Measurements from ENCODE around the gene PTPRR.

The PTPRR gene

DNA sequence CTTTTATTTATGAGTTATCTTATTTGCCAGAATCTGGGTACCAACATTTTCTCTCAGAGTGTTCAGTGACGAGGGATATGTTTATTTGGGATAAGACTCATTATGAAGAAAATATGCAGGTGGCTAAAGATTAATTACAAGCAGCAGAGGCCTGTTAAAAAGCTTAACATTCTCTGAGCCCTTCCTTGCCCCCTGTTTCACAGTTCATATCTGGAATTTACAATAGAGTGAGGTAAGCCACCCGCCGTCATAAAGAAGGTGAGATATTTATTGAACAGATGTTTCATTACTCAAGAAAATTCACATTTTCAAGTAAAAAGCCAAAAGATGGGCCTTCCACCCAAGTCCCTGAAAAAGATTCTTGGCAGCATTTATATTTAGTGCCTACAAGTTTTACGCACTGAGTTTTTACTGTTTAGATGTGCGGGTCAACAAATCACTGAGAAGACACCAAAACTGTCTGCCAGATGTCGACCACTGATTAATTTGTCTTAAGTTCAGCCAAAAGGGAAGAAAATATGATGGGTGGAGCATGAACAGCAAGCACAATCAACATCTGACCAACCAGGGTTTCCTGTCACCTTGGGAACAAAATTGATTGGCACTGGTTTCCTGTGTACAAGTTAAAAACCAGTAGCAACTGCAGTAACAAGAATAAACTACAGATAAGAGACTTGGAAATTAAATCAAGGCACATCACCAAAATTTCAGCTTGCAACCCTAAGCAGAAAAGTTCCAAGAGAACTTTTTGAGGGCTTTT lies 197.8 kb downstream of the PTPRR start:
- Histone ChIP-seq H4K5ac (ENCODE audit: low read length) (no peak overlapping the region), H3K27me3 (ENCODE audit: insufficient read depth, low read length, poor library complexity) (no peaks in the 10 kb centered on the region), H2AK5ac (ENCODE audit: low read length) (no peak overlapping the region), H3K27ac (ENCODE audit: low read depth, low read length) (no peak overlapping the region), H2BK120ac (ENCODE audit: low read depth, low read length) (no peak overlapping the region), H3K79me2 (ENCODE audit: control insufficient read depth, insufficient read depth, low read length) (no peaks in the 10 kb centered on the region), H3K36me3 (ENCODE audit: control insufficient read depth, insufficient read depth, low read length) (no peaks in the 10 kb centered on the region), H3K4ac (ENCODE audit: low read depth, low read length) (no peak overlapping the region), H3K4me2 (ENCODE audit: low read length) (no peak overlapping the region), H3K9ac (ENCODE audit: low read length) (no peak overlapping the region), H2BK15ac (replicated peaks; ENCODE audit: low read depth) (no peak overlapping the region), H2BK5ac (ENCODE audit: low read length) (no peak overlapping the region), H4K8ac (ENCODE audit: low read depth, low read length) (no peak overlapping the region), H3K56ac (ENCODE audit: low read length) (no peak overlapping the region), H3K23ac (ENCODE audit: low read length) (no peak overlapping the region), H3K4me1 (ENCODE audit: control insufficient read depth, low read depth, low read length) (no peaks in the 10 kb centered on the region), H3K79me1 (ENCODE audit: low read length) (no peaks in the 10 kb centered on the region), H3K18ac (ENCODE audit: low read length) (peak overlapping the region; percentile 60), H3K4me3 (ENCODE audit: low read length) (no peak overlapping the region)
- peak; percentile 37 for DNase-seq
- WGBS (ENCODE audit: extremely low coverage, insufficient coverage, low lambda C conversion rate), result no CpG with 5 or more reads among the region's 6 CpGs

DNA sequence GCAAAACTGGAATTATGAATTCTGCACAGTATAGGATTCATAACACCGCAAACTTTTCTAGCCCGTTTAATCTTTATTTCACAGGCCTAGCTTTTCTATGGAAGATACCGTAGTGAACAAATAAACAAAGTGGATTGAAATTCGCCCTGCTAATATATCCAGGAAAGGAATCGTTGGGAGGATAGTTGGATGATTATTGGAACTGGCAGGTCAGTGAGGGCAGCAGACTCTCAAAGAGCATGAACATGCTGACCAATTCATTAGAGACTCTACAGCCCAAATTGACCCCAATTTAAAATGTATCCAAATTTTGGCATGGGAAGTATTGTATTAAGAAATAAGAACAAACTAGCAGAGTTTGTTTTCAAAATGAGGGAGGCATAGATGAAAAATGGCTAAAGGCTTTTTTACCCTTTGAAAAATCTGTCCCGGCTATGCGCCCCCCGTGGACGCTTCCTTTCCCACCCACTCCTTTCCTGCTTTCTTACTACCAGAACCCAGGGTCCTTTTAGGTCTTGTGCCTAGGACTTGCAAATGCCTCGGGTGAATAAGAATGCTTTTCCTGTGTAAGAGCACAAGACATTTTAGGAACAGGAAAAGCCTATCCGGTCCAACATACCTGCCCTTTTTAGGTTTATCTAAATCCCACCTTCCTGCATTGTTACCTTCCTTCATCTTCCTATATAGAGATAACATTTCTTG lies 198.7 kb downstream of the PTPRR start:
- H2BK5ac ChIP-seq (ENCODE audit: low read length), result no peak overlapping the region
- H3K4me3 ChIP-seq (ENCODE audit: low read length), result no peak overlapping the region
- H3K36me3 ChIP-seq (ENCODE audit: control insufficient read depth, insufficient read depth, low read length), result no peaks in the 10 kb centered on the region
- H3K79me2 ChIP-seq (ENCODE audit: control insufficient read depth, insufficient read depth, low read length), result no peaks in the 10 kb centered on the region
- no peak overlapping the region for H3K27ac ChIP-seq (ENCODE audit: low read depth, low read length)
- no peak overlapping the region for H3K4ac ChIP-seq (ENCODE audit: low read depth, low read length)
- no peak overlapping the region for H4K8ac ChIP-seq (ENCODE audit: low read depth, low read length)
- no peaks in the 10 kb centered on the region for H3K4me1 ChIP-seq (ENCODE audit: control insufficient read depth, low read depth, low read length)
- no peak overlapping the region for H3K56ac ChIP-seq (ENCODE audit: low read length)
- no peak overlapping the region for H3K4me2 ChIP-seq (ENCODE audit: low read length)
- H2BK15ac ChIP-seq (replicated peaks; ENCODE audit: low read depth), result no peak overlapping the region
- peak overlapping the region; percentile 12 for H3K18ac ChIP-seq (ENCODE audit: low read length)
- H3K79me1 ChIP-seq (ENCODE audit: low read length), result no peaks in the 10 kb centered on the region
- H3K23ac ChIP-seq (ENCODE audit: low read length), result no peak overlapping the region
- WGBS (ENCODE audit: extremely low coverage, insufficient coverage, low lambda C conversion rate), result no CpG with 5 or more reads among the region's 11 CpGs
- H3K9ac ChIP-seq (ENCODE audit: low read length), result no peak overlapping the region
- H2BK120ac ChIP-seq (ENCODE audit: low read depth, low read length), result no peak overlapping the region
- peak; percentile 29 for DNase-seq
- H3K27me3 ChIP-seq (ENCODE audit: insufficient read depth, low read length, poor library complexity), result no peaks in the 10 kb centered on the region
- no peak overlapping the region for H4K5ac ChIP-seq (ENCODE audit: low read length)
- H2AK5ac ChIP-seq (ENCODE audit: low read length), result no peak overlapping the region

DNA sequence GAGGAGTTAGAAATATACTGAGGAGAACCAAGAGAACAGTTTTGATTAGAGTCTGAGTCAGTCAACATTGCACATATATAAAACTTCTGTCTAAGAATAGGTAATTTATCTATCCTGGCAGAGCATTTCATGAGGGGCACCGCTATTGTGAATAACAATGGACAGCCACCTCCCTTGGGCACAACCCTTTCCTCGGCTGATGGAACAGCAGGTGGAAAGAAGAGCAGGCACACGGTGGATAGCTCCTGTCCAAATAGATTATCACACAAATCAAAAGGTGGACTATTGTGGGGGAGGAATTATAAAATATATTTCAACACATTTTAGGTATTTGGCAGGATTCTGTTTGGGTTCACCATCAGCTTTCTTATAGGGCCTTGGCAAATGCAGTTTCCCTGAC lies 199.3 kb downstream of the PTPRR start:
- no CpG with 5 or more reads among the region's 3 CpGs for WGBS (ENCODE audit: extremely low coverage, insufficient coverage, low lambda C conversion rate)
- Histone ChIP-seq H3K79me2 (ENCODE audit: control insufficient read depth, insufficient read depth, low read length) (no peaks in the 10 kb centered on the region), H3K27ac (ENCODE audit: low read depth, low read length) (no peak overlapping the region), H3K4me3 (ENCODE audit: low read length) (no peak overlapping the region), H3K4me1 (ENCODE audit: control insufficient read depth, low read depth, low read length) (no peaks in the 10 kb centered on the region), H3K9ac (ENCODE audit: low read length) (no peak overlapping the region), H3K4me2 (ENCODE audit: low read length) (no peak overlapping the region), H3K23ac (ENCODE audit: low read length) (no peak overlapping the region), H2BK5ac (ENCODE audit: low read length) (no peak overlapping the region), H3K18ac (ENCODE audit: low read length) (no peak overlapping the region), H4K5ac (ENCODE audit: low read length) (no peak overlapping the region), H2AK5ac (ENCODE audit: low read length) (no peak overlapping the region), H4K8ac (ENCODE audit: low read depth, low read length) (no peak overlapping the region), H3K4ac (ENCODE audit: low read depth, low read length) (no peak overlapping the region), H3K79me1 (ENCODE audit: low read length) (no peaks in the 10 kb centered on the region), H2BK15ac (replicated peaks; ENCODE audit: low read depth) (no peak overlapping the region), H3K27me3 (ENCODE audit: insufficient read depth, low read length, poor library complexity) (no peaks in the 10 kb centered on the region), H2BK120ac (ENCODE audit: low read depth, low read length) (no peak overlapping the region), H3K56ac (ENCODE audit: low read length) (no peak overlapping the region), H3K36me3 (ENCODE audit: control insufficient read depth, insufficient read depth, low read length) (no peaks in the 10 kb centered on the region)
- DNase-seq, result no peak

DNA sequence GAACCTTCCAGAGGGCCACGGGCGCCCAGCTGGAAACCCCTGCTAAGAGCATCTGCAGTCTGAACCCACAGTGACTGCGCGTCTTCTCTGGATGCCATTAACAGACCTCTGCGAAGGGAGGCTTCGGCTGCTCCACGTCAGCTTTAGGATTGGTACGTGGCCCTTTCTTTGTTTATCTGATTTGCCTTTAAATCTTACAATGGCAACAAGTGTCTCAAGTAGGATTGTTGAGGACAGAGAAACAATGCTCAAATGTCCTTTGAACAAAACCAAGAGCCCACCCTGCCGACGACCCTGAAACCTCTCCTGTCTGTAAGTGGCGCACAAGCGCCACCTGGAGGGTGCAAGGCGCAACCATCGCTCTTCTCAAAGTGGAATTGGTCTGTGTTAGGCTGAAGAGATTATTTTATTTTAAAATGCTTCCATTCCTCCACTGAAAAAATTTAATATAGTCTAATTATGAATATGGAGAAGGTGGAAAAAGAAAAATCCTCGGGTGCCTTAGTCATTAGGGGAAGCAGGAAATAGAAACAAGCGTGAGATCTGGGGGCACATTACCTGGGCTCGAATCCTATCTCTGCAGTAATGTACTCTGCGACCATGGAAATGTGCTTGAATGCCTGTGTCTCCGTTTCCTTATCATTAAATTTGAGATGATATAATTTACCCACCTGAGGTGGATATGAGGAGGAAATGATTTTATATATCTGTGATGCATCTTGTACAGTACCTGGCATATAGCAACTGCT lies 200.7 kb downstream of the PTPRR start:
- no peak overlapping the region for H2AK5ac ChIP-seq (ENCODE audit: low read length)
- no peak overlapping the region for H4K8ac ChIP-seq (ENCODE audit: low read depth, low read length)
- no peaks in the 10 kb centered on the region for H3K4me1 ChIP-seq (ENCODE audit: control insufficient read depth, low read depth, low read length)
- no peak overlapping the region for H3K4me3 ChIP-seq (ENCODE audit: low read length)
- no peak overlapping the region for H4K5ac ChIP-seq (ENCODE audit: low read length)
- H3K27me3 ChIP-seq (ENCODE audit: insufficient read depth, low read length, poor library complexity), result no peaks in the 10 kb centered on the region
- no peak overlapping the region for H3K4ac ChIP-seq (ENCODE audit: low read depth, low read length)
- no CpG with 5 or more reads among the region's 19 CpGs for WGBS (ENCODE audit: extremely low coverage, insufficient coverage, low lambda C conversion rate)
- DNase-seq, result peak; percentile 59
- no peak overlapping the region for H2BK5ac ChIP-seq (ENCODE audit: low read length)
- H3K27ac ChIP-seq (ENCODE audit: low read depth, low read length), result no peak overlapping the region
- H2BK15ac ChIP-seq (replicated peaks; ENCODE audit: low read depth), result no peak overlapping the region
- H3K56ac ChIP-seq (ENCODE audit: low read length), result peak overlapping the region; percentile 62
- no peak overlapping the region for H3K18ac ChIP-seq (ENCODE audit: low read length)
- H3K79me2 ChIP-seq (ENCODE audit: control insufficient read depth, insufficient read depth, low read length), result no peaks in the 10 kb centered on the region
- H2BK120ac ChIP-seq (ENCODE audit: low read depth, low read length), result no peak overlapping the region
- H3K9ac ChIP-seq (ENCODE audit: low read length), result peak overlapping the region; percentile 39
- H3K79me1 ChIP-seq (ENCODE audit: low read length), result no peaks in the 10 kb centered on the region
- peak overlapping the region; percentile 35 for H3K4me2 ChIP-seq (ENCODE audit: low read length)
- H3K23ac ChIP-seq (ENCODE audit: low read length), result no peak overlapping the region
- H3K36me3 ChIP-seq (ENCODE audit: control insufficient read depth, insufficient read depth, low read length), result no peaks in the 10 kb centered on the region

DNA sequence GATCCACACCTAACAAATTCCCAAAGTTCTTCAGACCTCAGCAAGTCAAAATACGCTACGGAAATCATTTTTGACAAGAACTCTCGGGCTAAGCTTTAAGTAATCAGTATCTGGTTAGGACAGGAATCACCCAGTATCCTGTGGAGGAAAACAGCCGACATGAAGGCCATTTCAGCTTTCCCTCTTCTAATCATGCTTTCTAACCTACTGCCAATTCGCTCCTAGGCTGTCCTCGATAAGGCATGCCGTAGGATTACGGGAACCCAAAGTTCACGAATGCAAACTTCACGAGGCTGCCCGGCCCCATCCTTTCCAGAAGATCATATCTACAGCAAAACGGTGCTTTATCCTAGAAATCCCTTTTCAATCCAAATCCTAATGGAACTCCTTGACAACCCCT lies 201.5 kb downstream of the PTPRR start:
- H3K36me3 ChIP-seq (ENCODE audit: control insufficient read depth, insufficient read depth, low read length), result no peaks in the 10 kb centered on the region
- H3K27ac ChIP-seq (ENCODE audit: low read depth, low read length), result no peak overlapping the region
- WGBS (ENCODE audit: extremely low coverage, insufficient coverage, low lambda C conversion rate), result no CpG with 5 or more reads among the region's 12 CpGs

More for the DNA sequence above, 201.5 kb downstream of the PTPRR start:
- Histone ChIP-seq H3K79me2 (ENCODE audit: control insufficient read depth, insufficient read depth, low read length) (no peaks in the 10 kb centered on the region), H3K79me1 (ENCODE audit: low read length) (no peaks in the 10 kb centered on the region), H2BK5ac (ENCODE audit: low read length) (no peak overlapping the region), H4K8ac (ENCODE audit: low read depth, low read length) (no peak overlapping the region), H2BK120ac (ENCODE audit: low read depth, low read length) (no peak overlapping the region), H2BK15ac (replicated peaks; ENCODE audit: low read depth) (no peak overlapping the region), H3K4me3 (ENCODE audit: low read length) (no peak overlapping the region), H3K27me3 (ENCODE audit: insufficient read depth, low read length, poor library complexity) (no peaks in the 10 kb centered on the region), H3K18ac (ENCODE audit: low read length) (no peak overlapping the region), H3K4me1 (ENCODE audit: control insufficient read depth, low read depth, low read length) (no peaks in the 10 kb centered on the region), H3K4me2 (ENCODE audit: low read length) (no peak overlapping the region), H4K5ac (ENCODE audit: low read length) (no peak overlapping the region), H3K56ac (ENCODE audit: low read length) (no peak overlapping the region), H3K4ac (ENCODE audit: low read depth, low read length) (no peak overlapping the region), H3K9ac (ENCODE audit: low read length) (no peak overlapping the region), H3K23ac (ENCODE audit: low read length) (no peak overlapping the region), H2AK5ac (ENCODE audit: low read length) (no peak overlapping the region)
- no peak for DNase-seq

All from mesendoderm (in vitro differentiated cells).